ENCODE results near the gene ZNF845. TPM values are rescaled to one million over a fixed set of nuclear protein-coding genes. Genes with fewer than 3 reads are reported as not detected.
"Not testable (repeated sequence)": the region's sequence is repeated elsewhere in the genome, so short reads cannot be mapped to it uniquely, and the experiment has no call there.

The ZNF845 gene
- total RNA-seq, 1 experiment from 2014 or later: 3.8 TPM

GRCh38 chr19:53396525-53396868 is 62.9 kb downstream of the ZNF845 start:
- H3K4me3 Mint-ChIP-seq (ENCODE audit: unreplicated experiment): peak overlapping the region; percentile 79
- H3K27ac Mint-ChIP-seq (ENCODE audit: low read depth, unreplicated experiment): no peak overlapping the region
- ChIA-PET CTCF (interaction anchor here (0.5 kb wide), 1 partner anchor 30 kb away, joined by 3 read pairs; no protein-coding TSS in a partner anchor), POLR2A (interaction anchor here (0.6 to 2.0 kb wide), 5 partner anchors 35 to 1257 kb away, joined by 3 to 12 read pairs (median 4); partner anchors contain the start of genes ZNF616, ZNF761 and ZNF845)
- intact Hi-C loops (cut with micrococcal nuclease): no loop called here
- BruUV-seq (replicated peaks): no TSS peak
- DNase-seq (ENCODE audit: unreplicated experiment): no peak
- no peak for TF ChIP-seq CTCF (IDR thresholded peaks at IDR 0.05; ENCODE audit: unreplicated experiment)
- peaks cover 33% of the 10 kb centered on the region for H3K36me3 Mint-ChIP-seq (ENCODE audit: insufficient read depth, unreplicated experiment)
- peaks cover 9% of the 10 kb centered on the region for H3K4me1 Mint-ChIP-seq (ENCODE audit: insufficient read depth, unreplicated experiment)
- peaks cover 5% of the 10 kb centered on the region for H3K9me3 Mint-ChIP-seq (ENCODE audit: unreplicated experiment)
- H3K27me3 Mint-ChIP-seq (ENCODE audit: insufficient read depth, unreplicated experiment): no peaks in the 10 kb centered on the region

GRCh38 chr19:53397918-53398317 is 64.4 kb downstream of the ZNF845 start:
- H3K27me3 Mint-ChIP-seq (ENCODE audit: insufficient read depth, unreplicated experiment); intact Hi-C loops (cut with micrococcal nuclease); H3K4me3 Mint-ChIP-seq (ENCODE audit: unreplicated experiment); H3K4me1 Mint-ChIP-seq (ENCODE audit: insufficient read depth, unreplicated experiment); H3K27ac Mint-ChIP-seq (ENCODE audit: low read depth, unreplicated experiment); H3K9me3 Mint-ChIP-seq (ENCODE audit: unreplicated experiment); DNase-seq (ENCODE audit: unreplicated experiment); BruUV-seq (replicated peaks); CTCF ChIA-PET: not testable (repeated sequence)
- peaks cover 47% of the 10 kb centered on the region for H3K36me3 Mint-ChIP-seq (ENCODE audit: insufficient read depth, unreplicated experiment)
- POLR2A ChIA-PET: interaction anchor here (0.7 kb wide), 1 partner anchor 632 kb away, joined by 3 read pairs; no protein-coding TSS in a partner anchor

Other genes starting within 250 kb of the ZNF845 start
- 16.5 and 20.3 TPM in 2 replicates for gene ZNF160, start 230.3 kb upstream of the ZNF845 start, total RNA-seq (2022)
- not detected in 2 replicates for gene ZNF415, start 200.8 kb upstream of the ZNF845 start, total RNA-seq (2022)
- not detected in 2 replicates for gene ZNF347, start 174.7 kb upstream of the ZNF845 start, total RNA-seq (2022)
- not detected in 2 replicates for gene ZNF665, start 140.4 kb upstream of the ZNF845 start, total RNA-seq (2022)
- gene ZNF677, start 78.9 kb upstream of the ZNF845 start, total RNA-seq (2022): not detected in 2 replicates
- not detected in 2 replicates for gene VN1R2, start 75.5 kb upstream of the ZNF845 start, total RNA-seq (2022)
- gene VN1R4, start 66.0 kb upstream of the ZNF845 start, total RNA-seq (2022): not detected in 2 replicates
- gene ZNF525, start 32.0 kb downstream of the ZNF845 start, total RNA-seq (2022): 9.5 and 11.2 TPM in 2 replicates
- gene ZNF765, start 61.4 kb downstream of the ZNF845 start, total RNA-seq (2022): 5.0 and 5.2 TPM in 2 replicates
- 9.1 and 12.0 TPM in 2 replicates for gene ZNF761, start 98.2 kb downstream of the ZNF845 start, total RNA-seq (2022)
- 0.61 and 2.0 TPM in 2 replicates for gene ZNF813, start 134.0 kb downstream of the ZNF845 start, total RNA-seq (2022)
- 5.8 and 7.7 TPM in 2 replicates for gene ZNF331, start 204.4 kb downstream of the ZNF845 start, total RNA-seq (2022)